DMS 273 (cell line): ENCODE results near the gene C11orf58.

Experiments
- DNase-seq: peaks from one replicate; lab custom pipeline; 2025; ENCODE audit not compliant: unreplicated experiment; lab: John Stamatoyannopoulos, UW

C11orf58 gene

DNA sequence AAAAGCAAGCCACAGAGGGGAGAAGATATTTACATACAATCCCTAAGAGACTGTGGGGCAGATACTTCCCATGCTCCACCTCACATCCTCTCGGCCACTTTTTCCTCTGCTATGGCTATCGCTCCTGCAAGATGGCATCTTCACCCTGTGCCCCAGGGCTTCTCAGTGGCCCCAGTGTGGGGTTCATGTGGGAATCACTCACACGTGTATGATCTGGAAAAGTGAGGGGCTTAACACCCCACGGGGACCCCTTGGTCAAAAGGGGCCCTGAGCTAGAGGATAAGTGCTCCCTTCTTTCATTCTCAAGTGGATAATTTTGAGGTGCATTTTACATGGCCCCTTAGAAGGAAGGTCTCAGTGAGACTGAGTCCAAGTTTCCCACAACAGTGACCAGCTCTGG lies 28.7 kb downstream of the C11orf58 start:
- no peak for DNase-seq

DNA sequence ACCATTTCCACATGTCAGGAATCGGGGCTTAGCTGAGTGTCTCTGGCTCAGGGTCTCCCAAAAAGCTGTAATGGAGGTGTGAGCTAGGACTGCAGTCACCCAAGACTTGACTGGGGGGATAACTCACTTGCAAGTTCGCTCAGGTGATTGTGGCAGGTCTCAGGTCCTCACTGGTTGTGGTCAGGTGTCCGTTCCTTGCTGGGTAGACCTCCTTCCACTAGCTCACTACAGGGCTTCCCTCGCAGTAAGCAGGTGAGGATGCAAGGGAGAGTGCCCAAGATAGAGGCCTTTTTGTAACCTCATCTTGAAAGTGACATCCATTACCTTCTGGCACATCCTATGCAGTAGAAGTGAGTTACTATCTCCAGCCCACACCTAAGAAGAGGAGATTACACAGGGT lies 29.5 kb downstream of the C11orf58 start:
- no peak for DNase-seq

DNA sequence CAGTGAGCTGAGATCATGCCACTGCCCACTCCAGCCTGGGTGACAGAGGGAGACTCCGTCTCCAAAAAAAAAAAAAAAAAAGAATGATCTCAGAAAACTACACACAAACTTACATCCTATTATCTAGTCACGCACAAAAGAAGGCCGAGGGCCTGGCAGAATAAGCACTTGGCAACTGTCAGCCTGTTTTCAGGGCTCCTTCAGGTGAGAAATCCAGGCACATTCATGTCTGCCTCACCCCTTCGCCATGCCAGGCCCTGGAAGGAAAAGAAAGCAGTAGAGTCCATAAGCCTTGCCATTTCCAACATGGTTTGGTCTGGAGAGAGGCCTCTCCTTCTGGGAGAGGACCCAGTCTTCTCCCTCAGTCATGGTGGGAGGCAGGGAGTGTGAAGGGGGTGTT lies 30.9 kb downstream of the C11orf58 start:
- DNase-seq = no peak

DNA sequence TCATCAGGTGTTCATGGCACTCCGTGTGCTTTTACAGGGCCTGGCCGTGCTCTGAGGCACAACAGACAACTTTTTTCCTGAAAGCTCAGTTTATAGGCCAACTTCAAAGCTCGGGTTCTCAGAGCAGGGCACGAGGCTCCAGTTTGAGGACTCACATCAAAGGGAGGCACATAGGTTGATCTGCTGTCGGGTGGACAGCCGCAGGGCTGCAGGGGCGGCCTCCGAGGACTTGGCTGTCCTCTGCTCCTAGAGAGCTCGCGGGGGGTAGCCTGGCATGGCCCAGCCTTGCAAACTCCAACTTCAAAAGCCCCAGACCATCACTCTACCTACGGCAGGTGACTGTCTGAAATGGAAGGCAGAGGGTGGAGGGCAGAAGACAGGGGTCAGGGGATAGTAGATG lies 31.6 kb downstream of the C11orf58 start:
- no peak for DNase-seq

DNA sequence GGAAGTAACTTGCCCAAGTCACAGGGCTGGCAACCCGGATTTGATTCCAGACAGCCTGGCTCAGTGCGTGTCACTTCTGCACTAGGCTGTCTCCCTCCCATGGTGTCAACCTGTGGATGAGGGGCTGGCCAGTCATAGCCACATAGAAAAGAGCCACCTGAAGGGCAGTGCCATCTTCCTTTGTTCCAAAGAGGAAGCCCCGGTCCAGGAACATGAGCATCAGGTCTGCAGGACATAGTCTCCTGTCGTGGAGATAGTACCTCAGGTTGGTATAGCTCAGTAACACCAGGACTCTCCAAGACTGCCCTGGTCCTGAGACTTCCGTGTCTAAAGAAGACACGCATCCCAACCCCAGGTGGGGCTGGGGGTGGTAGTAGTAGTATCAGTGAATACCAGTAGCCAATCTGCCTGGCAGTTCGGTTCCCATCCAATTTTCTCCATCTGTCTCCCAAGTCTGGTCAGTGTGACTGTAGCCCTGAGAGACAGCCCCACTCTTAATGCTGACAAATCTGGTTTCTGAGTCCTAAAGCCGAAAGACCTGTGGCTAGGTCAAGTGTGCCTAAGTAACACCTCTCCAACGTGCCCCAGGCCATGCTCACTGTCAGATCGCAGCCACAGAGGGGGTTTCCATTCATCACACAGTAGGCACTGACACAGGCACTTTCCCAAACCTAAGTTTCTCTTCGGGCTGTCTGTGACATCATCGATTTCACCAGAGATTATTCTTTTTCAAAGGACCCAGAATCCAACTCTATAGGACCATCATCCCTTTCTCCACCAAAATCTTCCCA lies 33.1 kb downstream of the C11orf58 start:
- no peak for DNase-seq

DNA sequence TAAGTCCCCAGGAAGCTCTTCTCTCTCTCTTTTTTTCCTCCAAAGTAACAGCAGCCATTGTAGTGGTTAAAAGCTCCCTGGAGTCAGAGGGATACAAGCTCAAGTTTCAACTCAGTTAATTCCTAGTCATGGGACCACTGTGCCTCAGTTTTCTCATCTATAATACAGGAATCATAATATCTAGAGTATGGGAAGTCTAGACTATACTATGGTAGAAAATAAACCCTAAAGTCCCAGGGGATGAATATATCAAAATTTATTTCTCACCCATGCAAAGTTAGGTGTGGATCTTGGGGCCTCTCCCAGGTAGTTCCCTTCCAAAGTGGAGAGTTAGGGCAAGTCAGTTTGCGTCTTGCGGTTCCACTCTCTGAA lies 33.7 kb downstream of the C11orf58 start:
- no peak for DNase-seq

DNA sequence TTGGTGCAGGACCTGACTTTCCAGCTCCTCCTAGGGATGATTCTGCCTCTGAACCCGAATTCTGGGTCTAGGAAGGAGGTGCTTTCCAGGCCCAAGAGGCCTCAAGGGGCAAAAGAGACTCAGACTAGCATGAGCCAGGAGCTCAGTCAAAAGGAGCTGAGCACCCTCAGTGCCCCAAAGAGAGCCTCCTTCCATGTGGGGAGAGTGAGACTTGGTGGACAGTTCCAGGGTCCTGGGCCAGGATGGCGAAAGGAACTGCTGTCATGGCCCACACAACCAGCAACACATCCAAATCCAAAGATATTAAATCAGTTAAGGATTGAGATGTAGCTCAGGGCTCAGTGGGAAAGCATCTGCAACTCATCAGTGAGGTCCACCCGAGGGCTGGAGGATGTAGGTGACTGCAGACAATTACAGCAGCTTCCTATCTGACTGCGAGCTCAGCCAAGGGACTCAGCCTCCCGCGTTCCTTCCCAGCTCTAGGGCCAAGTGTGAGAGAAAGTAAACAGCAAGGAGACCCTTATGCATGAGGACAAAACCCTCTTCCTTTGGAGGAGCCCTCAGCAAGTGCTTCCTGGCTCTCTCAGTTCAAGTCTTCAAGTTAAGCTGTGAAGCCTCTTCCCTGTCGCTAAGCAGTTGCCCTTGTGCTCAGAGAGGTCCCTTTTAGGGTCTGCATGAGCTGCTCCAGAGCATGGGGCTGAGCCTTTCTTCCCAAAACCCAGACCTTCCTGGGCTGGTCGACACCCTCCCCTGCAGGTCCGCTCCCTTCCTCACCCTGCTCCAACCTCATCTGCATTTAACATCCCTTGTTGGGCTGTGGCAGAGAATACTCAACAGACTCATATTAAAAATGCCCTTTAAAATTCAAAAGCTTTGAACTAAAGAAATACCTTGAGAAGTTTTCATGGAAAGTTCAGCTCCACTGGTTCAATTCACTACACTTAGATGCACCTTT lies 35.8 kb downstream of the C11orf58 start:
- no peak for DNase-seq

DNA sequence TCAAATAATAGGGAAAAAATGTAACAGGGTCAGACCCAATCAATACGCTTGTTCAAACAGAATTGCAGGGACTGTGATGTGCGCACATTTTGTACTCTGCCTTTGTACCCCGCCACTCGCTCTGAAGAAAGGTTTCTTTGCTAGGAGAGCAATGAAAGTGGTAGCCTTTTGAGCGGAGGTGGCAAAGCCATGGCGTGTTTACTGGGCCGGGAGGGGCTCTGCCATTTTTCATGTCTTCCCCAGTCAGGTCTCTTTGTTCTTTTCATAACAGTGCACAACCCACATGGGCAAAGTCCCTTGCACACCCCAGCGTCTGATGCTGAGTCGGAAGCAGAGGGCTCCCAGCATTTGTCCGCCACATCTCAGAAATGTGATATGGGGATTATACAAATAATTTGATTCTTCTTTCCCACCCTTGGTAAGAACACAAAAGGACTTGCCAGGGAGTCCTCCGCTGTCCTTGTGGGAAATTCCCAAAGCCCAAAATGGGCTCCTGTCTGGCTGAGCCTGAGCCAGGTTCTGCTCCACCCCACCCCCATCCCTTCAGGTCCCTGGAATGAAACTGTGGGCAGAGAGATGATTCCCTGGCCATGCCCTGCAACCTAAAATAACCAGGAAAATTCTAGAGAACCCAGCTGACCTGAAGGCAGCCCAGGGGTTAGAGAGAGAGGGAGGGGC lies 36.6 kb downstream of the C11orf58 start:
- no peak for DNase-seq

DNA sequence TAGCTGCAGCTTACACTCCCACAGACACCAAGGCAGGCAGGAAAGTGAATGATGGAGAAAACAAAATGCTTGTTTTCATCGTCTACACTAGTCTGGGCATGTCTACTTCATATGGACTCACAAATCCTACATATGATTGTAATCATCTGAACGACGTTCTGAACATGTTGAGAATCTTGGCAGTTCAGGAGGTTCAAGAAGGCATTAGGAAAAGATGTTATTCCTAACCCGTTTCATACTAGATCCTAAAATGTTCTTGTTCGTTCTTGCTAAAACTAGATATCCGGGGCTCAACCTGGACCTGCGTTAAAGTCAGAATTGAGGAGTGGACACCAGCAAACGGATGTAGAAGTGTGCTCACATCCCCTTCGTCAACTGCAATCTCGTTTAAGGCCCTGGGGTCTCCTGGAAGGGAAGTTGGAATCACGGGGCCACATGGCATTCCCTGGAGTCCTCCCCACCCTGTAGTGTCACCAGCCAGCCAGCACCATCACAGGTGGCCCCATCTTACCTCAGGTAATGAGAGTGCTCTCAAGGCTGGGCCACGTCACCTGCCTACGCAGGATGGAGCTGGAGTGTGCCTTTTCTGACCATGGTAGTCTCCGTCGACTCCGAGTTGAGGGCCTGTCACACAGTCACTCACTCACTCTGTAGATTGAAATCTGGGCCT lies 37.3 kb downstream of the C11orf58 start:
- no peak for DNase-seq

DNA sequence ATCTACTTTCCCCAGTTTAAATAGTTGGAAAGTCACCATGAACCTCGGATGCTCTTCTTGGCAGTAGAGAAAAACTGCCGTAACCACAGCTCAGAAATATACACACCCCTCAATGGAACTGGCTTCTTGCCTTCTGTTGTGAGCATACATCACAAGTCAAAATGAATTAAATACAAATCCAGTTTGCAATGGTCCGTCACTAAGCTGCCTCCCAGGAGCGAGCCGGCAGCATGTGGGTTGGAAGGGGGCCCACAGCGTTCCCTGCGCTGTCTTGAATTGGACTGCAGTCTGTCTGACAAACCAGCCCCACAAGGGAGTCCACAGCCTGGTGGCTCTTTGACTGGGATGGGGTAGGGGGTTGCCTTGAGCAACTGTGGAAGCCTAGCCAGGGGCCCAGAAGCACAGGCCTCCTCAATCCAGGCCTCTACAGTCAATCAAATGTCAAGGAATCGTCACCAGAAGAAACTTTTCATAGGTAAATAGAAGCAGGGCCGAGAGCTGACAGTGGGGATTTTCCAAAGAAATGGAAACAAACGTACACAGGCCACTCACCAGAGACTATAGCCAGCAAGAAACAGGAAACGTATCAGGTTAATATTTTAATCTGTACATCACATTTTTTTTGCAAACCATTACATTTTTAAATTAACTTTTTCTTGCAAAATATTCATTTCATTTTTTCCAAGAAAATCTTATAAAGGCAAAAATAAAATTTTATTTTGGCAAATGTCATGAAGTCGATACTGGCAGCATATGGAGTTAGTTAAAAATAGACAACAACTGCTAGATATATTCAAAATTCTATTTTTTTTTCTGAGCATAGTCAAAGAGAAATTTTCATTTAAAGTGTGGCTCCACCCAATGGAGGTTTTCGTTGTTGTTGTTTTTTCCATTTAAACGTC lies 38.5 kb downstream of the C11orf58 start:
- DNase-seq = no peak

DNA sequence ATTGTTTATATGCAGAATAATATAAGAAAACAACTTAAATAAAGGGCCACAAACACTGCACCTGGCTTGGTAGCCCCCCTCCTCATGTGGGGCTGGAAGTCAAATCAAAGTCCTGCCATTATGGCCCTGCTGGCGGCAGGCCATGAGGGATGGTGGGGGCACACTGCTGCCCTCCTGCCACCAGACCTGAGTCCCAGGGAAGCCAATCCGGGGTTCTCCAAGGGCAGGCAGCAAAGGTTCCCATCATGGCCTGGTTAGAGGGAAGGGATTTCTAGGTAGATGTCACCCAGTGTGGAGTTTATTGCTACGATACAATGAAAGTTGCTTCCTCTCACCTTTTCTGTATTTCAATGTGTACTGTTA lies 39.1 kb downstream of the C11orf58 start:
- no peak for DNase-seq

DNA sequence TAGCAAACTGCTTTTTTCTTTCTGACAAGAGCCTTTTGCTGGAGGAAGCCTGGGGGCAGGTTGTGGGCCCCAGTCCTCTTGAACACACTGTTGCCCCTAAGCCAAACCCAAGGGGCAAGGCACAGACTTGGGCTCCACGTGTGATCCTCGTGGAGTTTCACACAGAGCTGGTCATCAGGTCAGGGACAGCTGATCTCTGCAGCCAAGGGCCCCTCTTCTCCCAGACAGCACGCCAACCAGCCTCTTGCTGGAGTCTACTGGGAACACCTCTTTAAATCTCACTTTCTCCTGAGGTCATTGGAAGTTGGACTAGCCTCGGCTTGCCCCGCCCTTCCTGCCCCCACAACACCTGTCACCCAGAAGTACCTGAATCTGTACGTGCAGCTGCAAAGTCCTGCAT lies 39.8 kb downstream of the C11orf58 start:
- peak; percentile 10 for DNase-seq

DNA sequence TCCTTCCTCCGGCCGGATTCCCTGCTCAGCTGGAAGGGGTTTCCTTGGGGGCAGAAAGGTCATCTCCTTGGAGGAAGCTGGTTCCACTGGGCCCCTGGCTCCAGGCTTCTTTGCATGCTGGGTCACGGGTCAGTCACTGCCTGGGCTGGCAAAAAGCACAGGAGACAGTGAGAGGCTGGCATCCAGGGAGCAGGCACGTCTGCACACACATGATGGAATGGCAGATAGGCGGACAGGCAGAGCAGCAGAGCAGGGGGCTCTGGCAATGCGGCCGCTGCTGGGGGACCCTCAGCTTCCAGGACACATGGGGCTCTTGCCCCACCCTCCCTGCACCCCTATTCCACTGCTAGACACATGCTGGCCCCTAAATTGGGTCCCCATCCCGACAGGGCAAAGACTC lies 40.4 kb downstream of the C11orf58 start:
- no peak for DNase-seq

DNA sequence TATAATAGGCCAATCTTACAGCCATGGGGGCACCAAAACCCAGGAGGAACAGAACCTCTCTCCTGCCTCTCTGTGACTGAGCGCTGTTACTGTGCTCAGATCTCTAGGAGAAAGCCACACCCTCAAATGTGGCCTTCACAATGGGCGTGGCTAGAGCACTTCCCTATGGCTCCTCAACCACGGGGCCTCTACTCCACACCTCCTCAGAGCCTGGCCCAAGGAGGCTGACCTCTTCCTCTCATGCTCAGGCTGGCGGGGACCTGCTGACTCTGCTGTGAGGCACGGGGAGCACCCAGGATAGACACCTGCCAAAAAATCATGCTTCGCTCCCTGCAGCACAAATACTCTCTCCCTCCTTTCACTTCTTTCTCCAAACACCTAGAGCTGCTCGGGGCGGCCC lies 41.0 kb downstream of the C11orf58 start:
- DNase-seq = peak; percentile 6

DNA sequence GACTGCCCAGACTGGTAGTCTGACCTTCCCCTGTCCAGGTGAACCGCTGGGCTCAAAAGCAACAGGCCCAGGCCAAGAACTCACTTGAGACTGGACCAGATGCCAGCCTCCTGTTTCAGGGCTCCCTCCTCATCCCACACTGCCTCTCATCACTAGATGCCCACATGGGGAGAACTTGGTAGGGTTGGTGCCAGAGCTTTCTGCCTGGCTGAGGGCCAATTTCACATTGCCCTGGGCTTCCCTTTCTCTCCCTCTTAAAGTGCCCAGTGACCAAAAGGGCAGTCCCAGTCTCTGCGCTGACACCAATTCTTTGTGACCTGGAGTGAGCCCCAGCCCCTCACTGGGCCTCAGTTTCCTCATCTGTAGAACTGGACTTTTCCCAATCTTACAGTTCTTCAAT lies 41.7 kb downstream of the C11orf58 start:
- no peak for DNase-seq

DNA sequence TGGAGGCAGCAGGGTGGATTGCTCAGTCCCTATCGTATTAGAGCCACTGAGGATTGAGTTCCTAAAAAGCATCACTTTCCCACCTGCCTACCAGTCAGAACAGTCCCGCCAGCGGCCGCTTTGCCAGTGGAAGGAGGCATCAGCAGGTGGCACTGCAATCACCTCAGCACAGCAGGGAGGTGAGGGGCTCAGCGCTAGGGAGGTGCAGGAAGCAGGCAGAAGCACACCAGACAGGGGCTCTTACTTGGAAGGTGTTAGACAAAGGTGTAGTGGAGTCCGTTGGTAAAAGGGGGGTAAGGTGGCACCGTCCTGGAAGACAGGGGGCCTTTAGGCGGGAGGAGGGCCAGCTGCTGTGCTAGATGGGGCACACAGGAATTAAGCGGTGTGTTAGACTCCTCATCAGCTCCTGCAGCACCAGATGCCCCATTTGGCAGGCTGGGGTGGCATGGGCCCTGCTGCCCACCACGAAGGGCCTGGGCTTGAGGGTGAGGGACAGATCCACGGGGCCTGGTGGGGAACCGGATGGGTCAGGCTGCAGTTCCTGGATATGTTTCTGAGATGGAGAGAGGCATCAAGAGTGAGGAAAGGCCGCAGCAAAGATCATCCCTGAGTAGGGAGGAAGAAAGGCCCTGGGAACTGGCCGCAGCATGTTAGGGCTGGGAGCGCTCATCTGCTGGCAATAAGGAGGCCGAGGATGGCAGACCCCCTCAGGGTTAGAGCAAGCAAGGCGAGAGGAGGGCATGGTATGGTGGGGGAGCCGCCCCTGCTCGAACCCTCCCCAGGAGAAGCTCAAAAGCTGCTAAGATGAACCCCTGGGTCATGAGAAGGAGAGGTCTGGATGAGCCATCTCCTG lies 42.5 kb downstream of the C11orf58 start:
- DNase-seq = no peak

DNA sequence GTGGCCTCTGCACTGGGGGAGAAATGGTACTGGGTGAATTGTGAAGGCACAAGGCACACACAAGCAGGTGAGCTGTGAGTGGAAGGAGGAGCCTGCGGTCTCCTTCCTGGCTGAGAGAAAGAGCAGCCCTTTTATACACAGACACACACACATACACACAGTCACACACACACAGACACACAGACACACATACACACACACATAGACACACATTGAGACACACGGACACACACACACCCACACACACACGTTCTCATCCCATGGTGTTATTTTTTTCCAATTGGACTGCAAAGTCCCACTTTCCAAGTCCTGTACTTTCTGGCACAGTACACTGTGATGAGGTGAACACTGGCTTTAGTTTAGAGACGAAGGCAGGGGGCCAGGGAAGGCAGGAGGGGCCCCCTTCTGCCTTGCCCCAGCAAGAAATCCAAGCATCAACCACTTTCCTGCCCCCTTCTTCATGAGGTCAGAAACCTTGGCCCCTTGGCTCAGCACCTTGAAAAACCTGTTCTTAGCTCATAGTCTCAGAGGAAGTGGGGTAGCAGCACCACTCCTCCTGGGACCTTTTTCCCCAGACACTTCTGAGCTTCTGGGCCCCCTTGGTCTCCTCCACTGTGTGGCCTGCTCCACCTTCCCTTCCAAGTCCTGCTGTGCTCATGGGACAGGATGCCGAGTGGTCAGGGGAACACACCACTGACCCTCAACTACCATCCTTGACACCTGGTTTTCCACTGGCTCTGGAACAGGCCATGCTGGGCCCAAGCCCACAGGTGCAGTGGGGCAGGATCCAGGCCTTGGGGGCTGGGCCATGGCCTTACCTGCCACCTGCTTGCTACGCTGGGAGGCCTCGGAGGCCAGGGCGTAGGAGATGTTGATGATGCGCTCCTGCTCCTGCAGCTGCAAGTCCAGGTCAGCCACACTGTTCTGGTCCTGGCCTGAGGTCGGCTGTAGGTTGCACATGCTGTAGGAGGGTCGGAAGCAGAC lies 43.8 kb downstream of the C11orf58 start:
- no peak for DNase-seq

DNA sequence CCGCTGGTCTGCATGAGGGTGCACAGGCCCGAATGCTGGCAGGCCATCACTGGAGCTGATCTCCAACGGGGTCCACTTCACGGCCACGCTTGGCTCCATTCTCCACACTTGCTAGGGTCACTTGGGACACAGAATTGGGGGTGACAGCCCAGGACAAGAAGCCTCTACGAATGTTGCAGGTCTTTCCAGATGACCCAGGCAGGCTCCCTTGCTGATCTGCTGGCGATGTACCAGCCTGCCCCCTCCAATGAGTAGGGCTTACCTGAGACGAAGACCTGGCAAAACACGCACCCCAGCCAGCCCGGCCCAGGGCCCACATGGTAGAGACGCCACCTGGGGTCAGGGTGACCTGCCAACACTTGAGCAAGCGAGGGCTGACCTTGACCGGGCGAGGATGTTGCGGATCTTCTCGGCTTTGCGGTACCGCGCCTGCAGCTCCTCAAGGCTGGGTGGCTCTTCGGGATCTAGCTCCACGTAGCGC lies 44.9 kb downstream of the C11orf58 start:
- DNase-seq = no peak
